Upper lobe of left lung (tissue), 6 donors: ENCODE results near the gene ANKRD28. TPM values are rescaled to one million over a fixed set of nuclear protein-coding genes. Genes with fewer than 3 reads are reported as not detected.

ENCODE experiments used
- ATAC-seq, 2 donors: fragments of 200-7000 bp; cut with Tn5 transposase; one replicate each; pipeline ENCODE4 v1.9.1; 2022; ENCODE audit warnings: mild to moderate bottlenecking in 2 of 2, moderate library complexity in 2 of 2; ENCODE audit not compliant: low FRiP score in 2 of 2
- DNase-seq, 2 donors: peaks; one replicate each; pipeline ENCODE4 v3.0.0-alpha.2; 2019 to 2020
- H3K27ac ChIP-seq, 4 donors: fragments of 200-600 bp; sonication (generic); one replicate each; pipeline ENCODE4 v1.5.1; 2016 to 2019
- H3K27me3 ChIP-seq, 4 donors: fragments of 200-600 bp; sonication (generic); one replicate each; pipeline ENCODE4 v1.5.1; 2017 to 2019
- H3K36me3 ChIP-seq, 4 donors: fragments of 200-600 bp; sonication (generic); one replicate each; pipeline ENCODE4 v1.5.1; 2016 to 2019
- H3K4me1 ChIP-seq, 4 donors: fragments of 200-600 bp; sonication (generic); one replicate each; pipeline ENCODE4 v1.5.1; 2018 to 2019
- H3K4me3 ChIP-seq, 4 donors: fragments of 200-600 bp; sonication (generic); one replicate each; pipeline ENCODE4 v1.5.1; 2017 to 2019; ENCODE audit warnings: mild to moderate bottlenecking in 2 of 4, moderate library complexity in 1 of 4
- H3K9me3 ChIP-seq, 4 donors: fragments of 200-600 bp; sonication (generic); one replicate each; pipeline ENCODE4 v1.5.1; 2018 to 2019
- CTCF ChIP-seq, 6 experiments: fragments of 450-650 bp in 4 of 6; fragments of 200-600 bp in 2 of 6; sonication (generic) in 2 of 6; IDR thresholded peaks; one replicate each; pipeline ENCODE4 v1.5.1; 2016 to 2019; ENCODE audit warnings: antibody characterized with exemption in 6 of 6
- EP300 ChIP-seq, 4 donors: sonication (generic); formaldehyde crosslinking; IDR thresholded peaks; one replicate each; pipeline ENCODE4 v1.5.1; 2017; ENCODE audit warnings: antibody characterized with exemption in 4 of 4, control low read depth in 2 of 4
- POLR2A ChIP-seq, 4 donors: fragments of 450-650 bp; IDR thresholded peaks; one replicate each; pipeline ENCODE4 v1.5.1; 2016 to 2017; ENCODE audit warnings: antibody characterized with exemption in 4 of 4, mild to moderate bottlenecking in 2 of 4
- POLR2AphosphoS5 ChIP-seq, 2 donors: sonication (generic); formaldehyde crosslinking; IDR thresholded peaks; one replicate each; pipeline ENCODE4 v1.5.1; 2017; ENCODE audit warnings: antibody characterized with exemption in 2 of 2
- WGBS, 2 donors: methylation state at CpG; one replicate each; pipeline ENCODE4 v1.1.5; 2017 to 2018; 5-methylcytosine and 5-hydroxymethylcytosine counted together
- total RNA-seq, 6 donors: library from RNA; depleted of rRNA in 4 of 6; stranded (reverse); fragments of >200 nt in 4 of 6; gene quantifications; one replicate each; pipeline versions ENCODE4 v1.1.0 to v1.2.1, GENCODE V29; 2016 to 2021
- donor health status: DM: no; HTN: no; CAD: no; lungs with moderate emphysema.
- donor health status: DM: no; HTN: yes; CAD: no; lungs with severe emphysema.

Gene ANKRD28
- total RNA-seq, 6 donors from 2014 or later, result 31.6 to 107 (median 55.5) TPM

GRCh38 chr3:15676259-15676658 lies 121.5 kb downstream of the ANKRD28 start:
- Histone ChIP-seq H3K9me3 (no peaks in the 10 kb centered on the region), H3K36me3 (peaks cover 5 to 66% (median 37%) of the 10 kb centered on the region in 4 donors), H3K4me1 (no peaks in the 10 kb centered on the region), H3K27me3 (no peaks in the 10 kb centered on the region), H3K4me3 (no peak overlapping the region), H3K27ac (no peak overlapping the region)
- 90 to 94% methylated on average over 2 of the region's 2 CpGs for WGBS, 2 donors
- TF ChIP-seq POLR2AphosphoS5 (IDR thresholded peaks at IDR 0.05) (no peak), POLR2A (IDR thresholded peaks at IDR 0.05) (no peak), EP300 (IDR thresholded peaks at IDR 0.05) (no peak)
- ATAC-seq (no peak), DNase-seq (no peak)

GRCh38 chr3:15673536-15673935 lies 124.2 kb downstream of the ANKRD28 start:
- 85 to 89% methylated on average over 1 of the region's 1 CpG for WGBS, 2 donors
- no peaks in the 10 kb centered on the region for H3K27me3 ChIP-seq
- no peak for DNase-seq
- H3K36me3 ChIP-seq, result peaks cover 3 to 78% (median 43%) of the 10 kb centered on the region in 4 donors
- no peaks in the 10 kb centered on the region for H3K4me1 ChIP-seq
- H3K4me3 ChIP-seq, result no peak overlapping the region
- no peaks in the 10 kb centered on the region for H3K9me3 ChIP-seq
- ATAC-seq, result no peak
- TF ChIP-seq POLR2AphosphoS5 (IDR thresholded peaks at IDR 0.05) (no peak), POLR2A (IDR thresholded peaks at IDR 0.05) (no peak), EP300 (IDR thresholded peaks at IDR 0.05) (no peak), CTCF (IDR thresholded peaks at IDR 0.05) (no peak)
- H3K27ac ChIP-seq, result no peak overlapping the region

- Histone ChIP-seq H3K9me3 (no peaks in the 10 kb centered on the region), H3K36me3 (peaks cover 0 to 29% (median 12%) of the 10 kb centered on the region in 4 donors), H3K27ac (no peak overlapping the region), H3K27me3 (no peaks in the 10 kb centered on the region), H3K4me1 (no peaks in the 10 kb centered on the region), H3K4me3 (no peak overlapping the region)
- DNase-seq, result no peak
- TF ChIP-seq POLR2AphosphoS5 (IDR thresholded peaks at IDR 0.05) (no peak), POLR2A (IDR thresholded peaks at IDR 0.05) (no peak), EP300 (IDR thresholded peaks at IDR 0.05) (no peak), CTCF (IDR thresholded peaks at IDR 0.05) (no peak)
- WGBS, 2 donors, result 81 to 82% methylated on average over 3 of the region's 3 CpGs
- ATAC-seq, result no peak
Observed at GRCh38 chr3:15667484-15667883, 130.3 kb downstream of the ANKRD28 start.

- Histone ChIP-seq H3K27me3 (no peaks in the 10 kb centered on the region), H3K4me3 (no peak overlapping the region), H3K4me1 (no peaks in the 10 kb centered on the region), H3K27ac (no peak overlapping the region), H3K9me3 (no peaks in the 10 kb centered on the region), H3K36me3 (peaks cover 0 to 23% (median 10%) of the 10 kb centered on the region in 4 donors)
- no peak for TF ChIP-seq POLR2A (IDR thresholded peaks at IDR 0.05)
- no peak for TF ChIP-seq CTCF (IDR thresholded peaks at IDR 0.05)
- TF ChIP-seq POLR2AphosphoS5 (IDR thresholded peaks at IDR 0.05), result no peak
- TF ChIP-seq EP300 (IDR thresholded peaks at IDR 0.05), result no peak
- WGBS, 2 donors, result 85 to 88% methylated on average over 5 of the region's 5 CpGs
- ATAC-seq, result no peak
- DNase-seq, result no peak
Observed at GRCh38 chr3:15666277-15666676, 131.5 kb downstream of the ANKRD28 start.

- peaks cover 0 to 17% (median 9%) of the 10 kb centered on the region in 4 donors for H3K36me3 ChIP-seq
- no peak for ATAC-seq
- no peaks in the 10 kb centered on the region for H3K4me1 ChIP-seq
- DNase-seq, result no peak
- WGBS, 2 donors, result 96% methylated on average over 5 of the region's 5 CpGs
- no peak overlapping the region for H3K4me3 ChIP-seq
- TF ChIP-seq CTCF (IDR thresholded peaks at IDR 0.05), result no peak
- H3K9me3 ChIP-seq, result no peaks in the 10 kb centered on the region
- no peak overlapping the region for H3K27ac ChIP-seq
- no peaks in the 10 kb centered on the region for H3K27me3 ChIP-seq
Observed at GRCh38 chr3:15665510-15666150, 132.1 kb downstream of the ANKRD28 start.
